CD4-positive, alpha-beta T cell treated with Interleukin-15 for 1 hour (primary cell): ENCODE data around the gene ANG.
"Not testable (repeated sequence)": the region's sequence is repeated elsewhere in the genome, so short reads cannot be mapped to it uniquely, and the experiment has no call there.

Experiments
- DNase-seq: peaks from one replicate; pipeline ENCODE4 v3.0.0-alpha.2; 2020

Gene ANG

GRCh38 chr14:20706657-20707355 lies 18.2 kb downstream of the ANG start:
- no peak for DNase-seq

GRCh38 chr14:20707622-20708021 lies 19.1 kb downstream of the ANG start:
- no peak for DNase-seq

- DNase-seq = no peak
These were observed 22.7 kb downstream of the ANG start for GRCh38 chr14:20711261-20711660.

GRCh38 chr14:20711685-20712084 lies 23.1 kb downstream of the ANG start:
- DNase-seq = no peak

- DNase-seq = no peak
These were observed 24.3 kb downstream of the ANG start for GRCh38 chr14:20712904-20713303.

GRCh38 chr14:20714593-20715250 lies 26.2 kb downstream of the ANG start:
- DNase-seq = peak; percentile 75

- no peak for DNase-seq
These were observed 31.2 kb downstream of the ANG start for GRCh38 chr14:20719777-20720176.

GRCh38 chr14:20720741-20721140 lies 32.2 kb downstream of the ANG start:
- DNase-seq = no peak

- DNase-seq = no peak
These were observed 33.5 kb downstream of the ANG start for GRCh38 chr14:20722016-20722415.

GRCh38 chr14:20723488-20723887 lies 34.9 kb downstream of the ANG start:
- no peak for DNase-seq

GRCh38 chr14:20726121-20726520 lies 37.6 kb downstream of the ANG start:
- not testable (repeated sequence) for DNase-seq

- no peak for DNase-seq
These were observed 38.0 kb downstream of the ANG start for GRCh38 chr14:20726531-20726930.

- no peak for DNase-seq
These were observed 42.3 kb downstream of the ANG start for GRCh38 chr14:20730891-20731290.

GRCh38 chr14:20732477-20732876 lies 43.9 kb downstream of the ANG start:
- no peak for DNase-seq

- DNase-seq = no peak
These were observed 44.5 kb downstream of the ANG start for GRCh38 chr14:20732979-20733635.

- no peak for DNase-seq
These were observed 45.3 kb downstream of the ANG start for GRCh38 chr14:20733684-20734429.

GRCh38 chr14:20734430-20734806 lies 45.9 kb downstream of the ANG start:
- DNase-seq = no peak

GRCh38 chr14:20738292-20738691 lies 49.7 kb downstream of the ANG start:
- DNase-seq = not testable (repeated sequence)

GRCh38 chr14:20742132-20742531 lies 53.6 kb downstream of the ANG start:
- no peak for DNase-seq

- no peak for DNase-seq
These were observed 55.0 kb downstream of the ANG start for GRCh38 chr14:20743556-20743955.
